AG09309 (cell line): ENCODE results near the gene OLIG2.

Source experiments
- DNase-seq: peaks from one replicate; pipeline ENCODE4 v3.0.0-alpha.2; 2010; ENCODE audit warnings: low read depth
- H3K4me3 ChIP-seq: 2 replicates; pipeline ENCODE4 v1.5.1; 2011; ENCODE audit warnings: mild to moderate bottlenecking, low read depth, low read length, moderate library complexity; ENCODE audit not compliant: control insufficient read depth
- TF ChIP-seq, protein P1 (sequence below): IDR thresholded peaks from 2 replicates; pipeline ENCODE4 v1.5.1; 2011; ENCODE audit warnings: mild to moderate bottlenecking, low read depth, low read length, inconsistent platforms; ENCODE audit not compliant: insufficient read depth, control insufficient read depth; ENCODE audit errors: missing control alignments

OLIG2 gene

DNA sequence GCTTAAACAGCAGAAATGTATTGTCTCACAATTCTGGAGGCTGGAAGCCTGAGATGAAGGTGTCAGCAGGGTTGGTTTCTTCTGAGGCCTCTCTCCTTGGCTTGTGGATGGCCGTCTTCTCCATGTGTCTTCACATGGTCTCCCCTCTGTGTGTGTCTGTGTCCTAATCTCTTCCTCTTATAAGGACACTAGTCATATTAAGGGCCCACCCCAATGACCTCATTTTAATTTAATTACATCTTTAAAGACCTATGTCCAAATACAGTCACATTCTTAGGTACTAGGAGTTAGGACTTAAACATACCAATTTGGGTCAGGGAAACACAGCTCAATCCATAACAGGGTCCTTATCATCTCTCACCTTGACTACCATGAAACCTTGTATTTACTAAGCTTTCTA is 14.8 kb upstream of the OLIG2 start:
- H3K4me3 ChIP-seq: no peak overlapping the region
- no peak for DNase-seq
- TF ChIP-seq, protein P1, sequence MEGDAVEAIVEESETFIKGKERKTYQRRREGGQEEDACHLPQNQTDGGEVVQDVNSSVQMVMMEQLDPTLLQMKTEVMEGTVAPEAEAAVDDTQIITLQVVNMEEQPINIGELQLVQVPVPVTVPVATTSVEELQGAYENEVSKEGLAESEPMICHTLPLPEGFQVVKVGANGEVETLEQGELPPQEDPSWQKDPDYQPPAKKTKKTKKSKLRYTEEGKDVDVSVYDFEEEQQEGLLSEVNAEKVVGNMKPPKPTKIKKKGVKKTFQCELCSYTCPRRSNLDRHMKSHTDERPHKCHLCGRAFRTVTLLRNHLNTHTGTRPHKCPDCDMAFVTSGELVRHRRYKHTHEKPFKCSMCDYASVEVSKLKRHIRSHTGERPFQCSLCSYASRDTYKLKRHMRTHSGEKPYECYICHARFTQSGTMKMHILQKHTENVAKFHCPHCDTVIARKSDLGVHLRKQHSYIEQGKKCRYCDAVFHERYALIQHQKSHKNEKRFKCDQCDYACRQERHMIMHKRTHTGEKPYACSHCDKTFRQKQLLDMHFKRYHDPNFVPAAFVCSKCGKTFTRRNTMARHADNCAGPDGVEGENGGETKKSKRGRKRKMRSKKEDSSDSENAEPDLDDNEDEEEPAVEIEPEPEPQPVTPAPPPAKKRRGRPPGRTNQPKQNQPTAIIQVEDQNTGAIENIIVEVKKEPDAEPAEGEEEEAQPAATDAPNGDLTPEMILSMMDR: no peak

DNA sequence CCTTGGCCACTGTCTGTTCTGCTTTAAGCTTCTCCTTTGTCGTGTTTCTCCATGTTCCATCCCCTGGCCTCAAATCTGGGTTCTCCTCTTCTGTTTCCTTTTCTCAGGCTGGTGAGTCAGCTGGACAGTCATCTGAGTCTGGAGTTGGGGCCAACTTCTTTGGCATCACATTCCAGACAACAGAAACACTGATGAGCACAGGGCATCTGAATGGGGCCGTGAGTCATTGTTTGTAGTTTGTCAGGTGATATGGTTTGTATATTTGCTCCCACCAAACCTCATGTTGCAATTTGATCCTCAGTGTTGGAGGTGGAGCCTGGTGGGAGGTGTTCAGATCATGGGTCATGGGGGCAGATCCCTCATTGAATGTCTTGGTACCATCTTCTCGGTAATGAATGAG is 14.3 kb upstream of the OLIG2 start:
- DNase-seq: peak; percentile 16
- TF ChIP-seq, protein P1: no peak
- H3K4me3 ChIP-seq: no peak overlapping the region

DNA sequence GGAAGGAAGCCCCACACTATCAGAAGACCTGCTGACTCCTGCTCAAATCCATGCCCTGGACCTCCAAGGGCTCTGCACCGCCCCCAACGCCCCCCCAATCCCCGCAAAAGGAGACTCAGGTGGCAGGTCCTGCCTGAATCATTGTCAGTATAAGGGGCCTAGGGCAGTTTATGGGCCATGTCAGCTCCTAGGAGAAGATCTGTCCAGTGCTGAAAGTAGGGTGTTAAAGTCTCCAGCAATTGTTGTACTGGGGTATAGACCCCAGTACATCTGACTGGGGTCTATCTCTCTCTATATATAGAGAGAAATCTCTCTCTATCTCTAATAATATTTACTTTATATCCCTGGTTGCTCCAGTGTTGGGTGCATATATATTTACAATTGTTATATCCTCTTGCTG is 12.1 kb upstream of the OLIG2 start:
- DNase-seq: no peak
- TF ChIP-seq, protein P1: no peak
- no peak overlapping the region for H3K4me3 ChIP-seq

DNA sequence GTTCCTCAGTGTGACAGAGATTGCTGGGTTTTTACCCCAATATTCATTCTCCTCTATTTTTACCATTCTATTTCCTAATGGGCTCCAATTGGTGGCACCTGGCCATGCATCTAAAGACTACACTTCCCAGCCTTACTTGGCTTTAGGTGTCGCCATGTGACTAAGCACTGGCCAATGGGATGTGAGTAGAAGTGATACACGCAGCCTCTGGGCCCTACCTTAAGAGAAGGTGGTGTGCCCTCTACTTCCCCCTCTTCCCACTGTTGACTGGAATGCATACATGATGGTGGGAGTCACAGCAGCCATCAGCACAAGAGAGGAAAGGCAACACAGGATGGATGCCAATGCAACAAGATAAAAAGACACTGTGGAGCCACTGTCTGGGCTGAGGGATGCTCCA is 11.4 kb upstream of the OLIG2 start:
- H3K4me3 ChIP-seq: no peak overlapping the region
- TF ChIP-seq, protein P1: no peak
- DNase-seq: no peak

DNA sequence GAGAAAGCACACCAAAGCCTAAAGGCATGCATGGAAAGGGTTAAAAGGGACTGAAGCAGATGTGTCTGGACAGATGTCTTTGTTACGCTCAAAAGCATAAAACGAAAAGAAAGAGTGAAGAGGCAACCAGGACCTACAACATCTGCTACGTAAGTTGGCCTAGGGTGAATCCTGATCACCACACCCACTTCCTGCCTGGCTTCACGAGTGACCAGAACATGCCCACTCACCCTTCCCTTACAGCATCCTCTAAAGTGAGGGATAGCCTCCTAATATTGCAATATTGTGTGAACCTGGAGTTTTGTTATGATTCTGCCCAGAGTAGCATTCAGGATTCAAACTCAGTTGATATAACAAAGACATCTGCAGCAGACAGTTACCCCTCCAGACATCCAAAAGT is 10.6 kb upstream of the OLIG2 start:
- H3K4me3 ChIP-seq: no peak overlapping the region
- TF ChIP-seq, protein P1: no peak
- DNase-seq: no peak

DNA sequence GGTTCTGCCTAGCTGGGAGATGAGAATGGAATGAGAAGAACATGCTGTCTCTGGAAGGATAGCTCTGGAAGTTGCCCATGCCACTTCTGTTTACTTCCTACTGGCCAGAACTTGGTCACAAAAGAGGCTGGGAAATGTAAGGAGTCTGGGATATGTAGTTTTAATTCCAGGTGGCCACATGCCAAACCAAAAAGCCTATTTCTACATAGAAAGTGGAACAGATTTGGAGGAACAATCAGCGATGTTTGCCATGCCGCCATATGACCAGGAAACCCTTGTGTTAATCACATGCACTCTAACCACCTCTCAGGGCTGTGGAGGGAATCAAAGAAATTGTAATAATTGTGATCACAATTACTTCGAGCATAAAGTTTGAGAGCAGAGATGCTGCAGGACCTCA is 10.0 kb upstream of the OLIG2 start:
- TF ChIP-seq, protein P1: no peak
- no peak overlapping the region for H3K4me3 ChIP-seq
- DNase-seq: no peak
